ENCODE measurements around the gene ATXN2.
"Not testable (repeated sequence)": the region's sequence is repeated elsewhere in the genome, so short reads cannot be mapped to it uniquely, and the experiment has no call there.

The ATXN2 gene

DNA sequence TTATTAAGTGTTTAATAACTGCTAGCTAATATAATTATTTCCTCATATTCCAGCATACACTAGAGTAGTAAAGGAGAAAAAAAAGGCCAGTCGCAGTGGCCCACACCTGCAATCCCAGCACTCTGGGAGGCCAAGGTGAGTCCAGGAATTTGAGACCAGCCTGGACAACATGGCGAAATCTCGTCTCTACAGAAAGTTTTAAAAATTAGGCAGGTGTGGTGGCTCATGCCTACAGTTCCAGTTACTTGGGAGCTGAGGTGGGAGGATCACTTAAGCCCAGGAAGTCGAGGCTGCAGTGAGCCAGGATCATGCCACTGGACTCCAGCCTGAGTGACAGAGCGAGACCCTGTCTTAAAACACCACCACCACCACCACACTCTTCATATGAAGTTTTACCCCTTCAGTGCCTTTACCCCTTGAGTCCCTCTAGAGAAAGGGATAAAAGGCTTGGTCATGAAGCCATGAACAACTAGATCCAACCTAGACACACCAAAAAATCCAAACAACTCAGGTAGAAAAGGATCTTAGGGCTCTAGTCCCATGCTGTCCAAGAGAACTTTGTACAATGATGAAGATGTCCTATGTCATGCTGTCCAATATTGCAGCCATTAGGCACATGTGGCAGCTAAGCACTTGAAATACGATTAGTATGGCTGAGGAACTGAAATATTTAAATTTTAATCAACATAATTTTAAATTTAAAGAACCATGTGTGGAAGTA is 29.6 kb downstream of the ATXN2 start:
- DNase-seq, result no peak

DNA sequence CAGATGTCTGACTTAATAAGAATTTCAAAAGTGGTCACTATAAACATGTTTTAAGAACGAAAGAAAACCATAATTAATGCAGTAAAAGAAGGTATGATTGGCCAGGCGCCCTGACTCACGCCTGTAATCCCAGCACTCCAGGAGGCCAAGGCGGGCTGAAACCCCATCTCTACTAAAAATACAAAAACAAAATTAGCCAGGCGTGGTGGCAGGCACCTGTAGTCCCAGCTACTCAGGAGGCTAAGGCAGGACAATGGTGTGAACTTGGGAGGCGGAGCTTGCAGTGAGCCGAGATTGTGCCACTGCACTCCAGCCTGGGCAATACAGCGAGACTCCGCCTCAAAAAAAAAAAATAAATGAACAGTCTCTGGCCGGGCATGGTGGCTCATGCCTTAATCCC is 38.3 kb downstream of the ATXN2 start:
- not testable (repeated sequence) for DNase-seq

DNA sequence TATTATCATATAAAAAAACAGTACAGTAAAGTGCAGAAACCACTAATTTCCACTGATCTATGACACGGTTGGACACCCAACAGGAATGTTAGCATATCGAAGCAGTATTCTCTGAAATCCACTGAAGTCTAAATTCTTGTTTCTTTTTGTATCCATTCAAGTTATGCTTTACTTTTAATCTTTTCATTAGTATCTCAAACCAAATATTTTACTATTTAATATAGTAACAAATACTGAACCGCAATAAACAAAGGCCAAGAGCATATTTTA is 41.1 kb downstream of the ATXN2 start:
- no peak for DNase-seq

DNA sequence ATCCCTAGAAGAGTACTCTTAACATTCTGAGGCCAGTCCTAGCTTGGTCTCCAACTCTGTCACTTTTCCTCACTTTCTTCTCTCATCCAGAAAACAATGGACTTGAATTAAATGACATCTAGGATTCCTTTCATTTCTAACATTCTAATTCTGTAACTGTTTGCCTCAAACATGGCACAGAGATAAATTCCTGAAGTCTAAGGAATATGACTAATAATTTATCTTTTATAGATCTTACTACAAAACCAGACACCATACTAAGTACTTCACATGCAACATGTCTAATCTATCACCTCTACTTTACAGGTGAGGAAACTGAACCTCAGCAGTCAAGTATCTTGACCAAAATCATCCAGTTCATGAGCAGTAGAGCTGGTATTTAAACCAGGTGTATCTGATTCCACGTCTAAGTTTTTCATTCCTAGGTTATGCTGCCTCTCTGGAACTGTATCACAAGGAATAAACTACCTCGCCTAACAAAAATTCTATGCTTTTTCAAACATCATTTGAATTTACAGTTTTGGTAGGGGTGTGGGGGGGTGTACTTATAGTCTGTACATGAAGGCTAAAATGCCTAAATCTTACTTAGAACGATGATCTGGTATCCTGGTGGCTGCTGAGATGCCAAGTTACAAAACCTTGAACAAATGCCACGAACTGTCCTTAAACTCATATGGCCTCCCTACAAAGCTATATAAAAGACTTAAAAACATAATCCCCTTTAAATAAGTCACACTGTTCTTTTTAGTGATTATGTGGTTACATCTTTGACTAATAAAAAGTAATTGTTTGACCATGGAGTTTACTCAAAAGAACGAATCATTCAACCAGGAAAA is 41.6 kb downstream of the ATXN2 start:
- DNase-seq, result no peak

DNA sequence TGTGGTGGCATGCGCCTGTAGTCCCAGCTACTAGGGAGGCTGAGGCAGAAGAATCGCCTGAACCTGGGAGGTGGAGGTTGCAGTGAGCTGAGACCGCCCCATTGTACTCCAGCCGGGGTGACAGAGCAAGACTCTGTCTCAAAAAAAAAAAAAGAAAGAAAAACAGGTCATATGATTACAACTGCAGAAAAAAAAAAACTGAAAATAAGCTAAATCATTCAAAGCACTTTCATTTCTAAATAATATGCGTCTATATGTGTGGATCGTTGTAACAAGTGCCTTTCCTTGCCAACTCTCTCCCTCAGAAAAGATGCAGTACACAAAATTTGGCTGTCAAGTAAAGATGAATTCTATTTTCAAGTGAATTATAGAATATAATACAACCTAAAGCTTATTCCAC is 42.4 kb downstream of the ATXN2 start:
- no peak for DNase-seq

DNA sequence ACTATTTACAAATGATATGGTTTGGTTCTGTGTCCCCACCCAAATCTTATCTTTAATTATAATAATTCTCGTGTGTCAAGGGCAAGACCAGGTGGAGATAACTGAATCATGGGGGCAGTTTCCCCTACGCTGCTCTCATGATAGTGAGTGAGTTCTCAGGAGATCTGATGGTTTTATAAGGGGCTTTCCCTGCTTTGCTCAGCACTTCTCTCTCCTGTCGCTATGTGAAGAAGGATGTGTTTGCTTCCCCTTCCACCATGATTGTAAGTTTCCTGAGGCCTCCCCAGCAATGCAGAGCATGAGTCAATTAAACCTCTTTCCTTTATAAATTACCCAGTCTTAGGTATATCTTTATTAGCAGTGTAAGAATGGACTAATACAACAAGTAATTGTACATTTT is 43.8 kb downstream of the ATXN2 start:
- not testable (repeated sequence) for DNase-seq

DNA sequence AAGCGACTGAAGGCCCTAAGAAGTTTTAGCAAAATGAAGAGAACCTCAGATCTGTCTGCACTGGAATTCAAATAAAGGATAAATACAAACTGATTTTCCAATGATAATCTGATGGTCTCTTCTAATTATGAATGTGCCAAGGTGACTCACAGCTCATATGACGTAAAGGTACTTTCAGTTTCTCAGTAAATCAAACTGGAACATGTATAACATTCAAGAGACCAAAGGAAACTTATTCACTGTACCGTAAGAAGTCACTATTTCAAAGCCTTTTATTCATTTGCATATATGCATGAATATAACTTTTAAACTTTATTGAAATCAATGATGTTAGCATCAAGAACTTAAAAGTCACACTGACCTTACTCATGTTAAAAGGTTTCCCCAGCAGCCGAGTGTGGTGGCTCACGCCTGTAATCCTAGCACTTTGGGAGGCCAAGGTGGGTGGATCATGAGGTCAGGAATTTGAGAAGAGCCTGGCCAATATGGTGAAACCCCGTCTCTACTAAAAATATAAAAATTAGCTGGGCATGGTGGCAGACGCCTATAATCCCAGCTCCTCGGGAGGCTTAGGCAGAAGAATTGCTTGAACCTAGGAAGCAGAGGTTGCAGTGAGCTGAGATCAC is 52.2 kb downstream of the ATXN2 start:
- no peak for DNase-seq

DNA sequence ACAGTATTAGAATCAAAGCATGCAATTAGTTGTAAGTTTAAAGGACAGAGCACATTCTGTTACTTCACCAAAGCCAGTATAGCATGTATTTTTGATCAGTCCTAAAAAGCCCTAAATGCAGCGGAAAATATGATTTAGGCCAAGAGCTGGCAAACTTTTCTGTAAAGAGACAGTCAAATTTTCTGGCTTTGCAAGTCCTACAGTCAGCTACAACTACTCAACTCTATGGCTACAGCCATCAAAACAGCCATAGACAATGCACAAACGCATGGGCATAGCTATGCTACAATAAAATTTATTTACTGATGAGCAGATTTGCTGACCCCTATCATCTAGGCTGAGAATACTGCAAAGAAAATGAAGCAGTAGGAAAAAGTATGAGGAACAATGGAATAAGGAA is 52.9 kb downstream of the ATXN2 start:
- DNase-seq, result no peak

DNA sequence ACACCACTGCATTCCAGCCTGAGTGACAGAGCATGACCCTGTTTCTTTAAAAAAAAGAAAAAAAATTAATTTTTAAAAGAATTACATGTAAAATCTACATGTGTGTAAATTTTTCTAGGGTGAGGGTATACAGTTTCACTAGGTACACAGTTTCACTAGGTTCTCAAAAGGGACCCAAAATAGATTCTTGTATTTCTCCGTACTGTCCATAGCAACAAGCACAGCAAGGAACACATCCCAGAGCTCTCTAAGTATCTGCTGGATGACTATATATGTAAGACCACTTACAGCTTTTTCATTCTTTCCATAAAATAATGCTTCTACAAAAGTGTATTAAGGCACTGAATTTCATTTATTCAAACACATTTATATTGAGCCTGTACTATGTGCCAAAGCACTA is 55.1 kb downstream of the ATXN2 start:
- DNase-seq, result no peak

DNA sequence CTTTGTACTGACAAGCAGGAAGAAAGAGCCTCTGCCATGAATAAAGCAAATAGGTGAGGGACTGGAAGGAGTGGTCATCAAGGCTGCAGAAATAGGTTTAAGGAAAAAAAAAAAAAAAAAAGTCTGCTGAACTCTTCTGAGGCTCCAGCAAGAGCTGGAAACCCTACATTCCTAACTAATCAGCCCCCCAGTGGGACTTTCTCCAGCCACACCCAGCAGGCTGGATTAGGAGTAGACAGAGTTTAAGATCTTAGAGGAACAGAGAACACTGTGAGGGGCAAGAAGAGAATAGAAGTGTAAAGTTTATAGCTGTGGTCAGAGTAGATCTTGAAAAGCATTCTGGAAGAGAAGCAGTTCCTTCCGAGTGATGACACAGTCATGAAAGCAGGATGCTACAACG is 66.4 kb downstream of the ATXN2 start:
- DNase-seq, result no peak

DNA sequence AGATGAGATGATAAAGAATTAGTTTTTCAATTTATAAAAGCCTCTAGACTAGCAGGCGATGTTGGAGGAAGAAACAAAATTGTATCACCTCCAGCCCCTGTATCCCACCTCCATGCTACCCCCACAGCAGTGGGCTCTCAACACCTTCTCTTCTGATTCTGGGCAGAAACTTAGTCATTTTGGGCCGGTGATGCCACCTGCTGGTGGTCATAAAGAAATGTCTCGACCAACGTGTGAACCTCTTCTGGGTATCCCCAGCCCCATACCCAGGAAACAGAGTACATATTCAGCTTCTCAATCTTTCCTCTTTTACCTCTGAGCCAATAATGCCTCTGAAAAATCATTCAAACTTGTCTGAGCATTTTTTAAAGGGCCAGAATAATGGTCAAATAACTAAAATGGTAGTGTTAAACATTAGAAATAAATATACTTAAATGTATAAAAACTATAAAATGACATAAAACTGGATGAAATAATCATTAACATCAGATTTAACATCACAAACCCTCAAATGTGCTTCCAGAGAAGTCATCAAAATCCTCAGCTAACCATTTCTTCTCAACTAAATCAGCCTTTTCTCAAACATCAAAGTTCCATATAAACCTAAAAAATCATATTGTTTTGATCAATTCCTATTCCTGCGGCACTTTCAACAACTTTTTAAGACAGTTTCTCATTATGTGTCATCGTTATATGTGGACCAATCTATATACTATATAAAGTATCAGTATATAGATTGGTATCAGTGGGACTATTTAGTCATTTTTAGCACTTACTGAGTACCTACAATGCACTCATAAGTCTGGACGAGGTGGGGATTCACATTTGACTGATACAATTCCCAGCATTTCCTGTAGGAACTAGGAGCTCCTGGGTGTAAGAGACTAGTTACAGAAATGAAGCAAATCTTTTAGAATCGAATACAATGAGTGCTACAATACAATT is 69.4 kb downstream of the ATXN2 start:
- DNase-seq, result peak in 1 of 2 experiments; percentile 11

DNA sequence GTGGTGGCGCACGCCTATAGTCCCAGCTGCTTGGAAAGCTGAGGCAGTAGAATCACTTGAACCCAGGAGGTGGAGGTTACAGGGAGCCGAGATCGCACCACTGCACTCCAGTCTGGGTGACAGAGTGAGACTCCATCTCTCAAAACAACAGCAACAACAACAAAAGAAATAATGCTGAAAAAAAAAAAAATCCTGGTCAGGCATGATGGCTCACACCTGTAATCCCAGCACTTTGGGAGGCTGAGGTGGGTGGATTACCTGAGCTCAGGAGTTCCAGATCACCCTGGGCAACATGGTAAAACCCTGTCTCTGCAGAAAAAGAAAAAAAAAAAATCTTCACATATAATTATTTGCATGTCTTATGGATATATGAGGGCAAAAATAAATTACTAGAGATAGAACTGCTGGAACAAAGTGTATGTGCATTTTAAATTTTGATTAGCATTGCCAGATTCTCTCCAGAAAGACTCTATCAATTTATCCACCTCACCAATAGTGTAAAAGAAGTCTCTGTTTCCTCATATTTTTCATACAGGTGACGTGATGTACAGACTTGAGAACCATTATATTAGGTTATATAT is 75.4 kb downstream of the ATXN2 start:
- no peak for DNase-seq

DNA sequence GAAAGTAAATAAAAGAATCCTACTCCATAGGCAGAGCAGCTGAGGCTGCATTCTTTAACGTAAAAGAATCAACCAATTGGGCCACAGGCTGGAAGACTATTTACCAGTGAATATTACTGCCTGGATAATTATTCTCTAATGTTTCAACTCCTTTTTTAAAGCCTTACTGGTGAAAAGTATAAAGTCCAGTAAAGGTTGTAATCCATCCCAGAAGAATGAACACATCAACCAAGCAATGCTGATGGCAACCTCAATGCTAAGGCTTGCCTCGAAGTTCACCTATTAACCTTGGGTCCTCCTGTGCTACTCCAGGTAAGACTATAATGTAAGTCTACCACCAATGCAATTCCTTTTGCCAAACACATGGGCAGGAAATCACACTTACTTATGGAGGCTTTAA is 77.3 kb downstream of the ATXN2 start:
- no peak for DNase-seq

DNA sequence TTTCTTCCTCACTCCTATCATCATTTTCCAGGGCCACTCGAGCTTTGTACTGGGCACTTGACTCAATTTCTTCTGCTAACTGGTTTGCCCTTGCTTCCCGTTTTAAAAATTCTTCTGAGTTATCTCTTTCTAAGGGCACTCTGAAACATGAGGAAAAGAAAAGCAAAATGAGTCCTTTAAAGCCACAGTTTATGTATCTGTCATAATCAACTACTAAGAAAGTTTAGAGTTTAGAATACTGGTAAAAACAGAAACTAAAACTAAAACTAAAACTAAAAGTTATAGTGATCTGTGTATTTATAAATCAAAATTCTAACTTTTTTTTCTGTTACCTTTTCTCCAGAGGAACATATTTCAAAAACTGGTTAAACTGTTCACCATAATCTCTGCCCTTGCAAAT is 79.2 kb downstream of the ATXN2 start:
- no peak for DNase-seq

DNA sequence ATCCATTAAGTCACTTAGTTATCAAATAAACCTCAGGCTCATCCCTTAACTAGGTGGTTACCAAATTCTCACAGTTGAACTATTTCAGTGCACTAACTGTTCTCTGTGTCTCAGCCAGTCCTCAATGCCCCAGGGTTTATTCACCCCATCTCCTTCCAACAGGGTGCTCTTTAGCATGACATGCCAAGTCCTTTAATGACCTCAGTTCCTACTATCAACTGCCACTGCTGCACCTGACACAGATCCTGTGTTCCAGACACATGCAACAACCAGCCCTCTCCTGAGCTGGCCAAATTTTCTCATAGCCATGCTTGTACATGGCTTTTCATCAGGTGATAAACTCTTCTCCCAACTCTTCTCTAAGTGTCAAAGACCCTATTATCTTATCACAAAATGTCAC is 80.0 kb downstream of the ATXN2 start:
- DNase-seq, result no peak

DNA sequence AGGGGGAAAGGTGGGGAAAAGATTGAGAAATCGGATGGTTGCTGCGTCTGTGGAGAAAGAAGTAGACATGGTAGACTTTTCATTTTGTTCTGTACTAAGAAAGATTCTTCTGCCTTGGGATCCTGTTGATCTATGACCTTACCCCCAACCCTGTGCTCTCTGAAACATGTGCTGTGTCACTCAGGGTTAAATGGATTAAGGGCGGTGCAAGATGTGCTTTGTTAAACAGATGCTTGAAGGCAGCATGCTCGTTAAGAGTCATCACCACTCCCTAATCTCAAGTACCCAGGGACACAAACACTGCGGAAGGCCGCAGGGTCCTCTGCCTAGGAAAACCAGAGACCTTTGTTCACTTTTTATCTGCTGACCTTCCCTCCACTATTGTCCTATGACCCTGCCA is 91.4 kb downstream of the ATXN2 start:
- not testable (repeated sequence) for DNase-seq

DNA sequence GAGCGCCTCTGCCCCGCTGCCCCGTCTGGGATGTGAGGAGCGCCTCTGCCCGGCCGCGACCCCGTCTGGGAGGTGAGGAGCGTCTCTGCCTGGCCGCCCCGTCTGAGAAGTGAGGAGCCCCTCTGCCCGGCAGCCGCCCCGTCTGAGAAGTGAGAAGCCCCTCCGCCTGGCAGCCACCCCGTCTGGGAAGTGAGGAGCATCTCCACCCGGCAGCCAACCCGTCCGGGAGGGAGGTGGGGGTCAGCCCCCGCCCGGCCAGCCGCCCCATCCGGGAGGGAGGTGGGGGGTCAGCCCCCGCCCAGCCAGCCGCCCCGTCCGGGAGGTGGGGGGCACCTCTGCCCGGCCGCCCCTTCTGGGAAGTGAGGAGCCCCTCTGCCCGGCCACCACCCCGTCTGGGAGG is 91.9 kb downstream of the ATXN2 start:
- DNase-seq, result not testable (repeated sequence)

DNA sequence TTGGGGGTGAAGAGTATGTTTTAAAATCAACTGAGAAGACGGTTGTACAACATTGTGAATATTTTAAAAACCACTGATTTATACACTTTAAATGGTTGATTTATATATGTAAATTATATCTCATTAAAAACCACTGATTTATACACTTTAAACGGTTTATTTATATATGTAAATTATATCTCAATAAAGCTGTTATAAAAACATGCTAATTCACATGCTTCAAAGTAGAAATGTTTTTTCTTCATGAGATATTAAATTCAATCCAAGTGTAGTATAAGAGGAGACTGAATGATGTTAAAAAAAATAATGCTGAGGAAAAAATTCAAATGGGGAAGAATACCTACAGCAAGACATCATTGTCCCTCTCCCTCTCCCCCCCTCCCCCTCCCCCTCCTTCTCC is 92.9 kb downstream of the ATXN2 start:
- DNase-seq, result no peak

DNA sequence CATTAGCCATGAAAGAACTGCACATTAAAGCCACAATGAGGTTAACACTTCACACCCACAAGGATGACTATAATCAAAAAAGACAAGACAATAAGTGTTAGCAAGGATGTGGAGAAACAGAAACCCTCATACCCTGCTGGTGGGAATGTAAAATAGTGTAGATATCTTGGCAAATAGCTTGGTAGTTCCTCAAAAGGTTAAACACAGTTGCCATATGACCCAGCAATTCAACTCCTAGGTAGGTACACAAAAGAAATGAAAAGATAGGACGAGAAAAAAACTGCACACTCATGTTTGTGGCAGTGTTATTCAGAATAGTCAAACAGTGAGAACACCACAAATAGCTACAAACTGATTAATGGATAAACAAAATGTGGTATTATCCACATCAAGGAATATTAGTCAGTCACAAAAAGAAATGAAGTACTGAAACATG is 93.5 kb downstream of the ATXN2 start:
- no peak for DNase-seq

DNA sequence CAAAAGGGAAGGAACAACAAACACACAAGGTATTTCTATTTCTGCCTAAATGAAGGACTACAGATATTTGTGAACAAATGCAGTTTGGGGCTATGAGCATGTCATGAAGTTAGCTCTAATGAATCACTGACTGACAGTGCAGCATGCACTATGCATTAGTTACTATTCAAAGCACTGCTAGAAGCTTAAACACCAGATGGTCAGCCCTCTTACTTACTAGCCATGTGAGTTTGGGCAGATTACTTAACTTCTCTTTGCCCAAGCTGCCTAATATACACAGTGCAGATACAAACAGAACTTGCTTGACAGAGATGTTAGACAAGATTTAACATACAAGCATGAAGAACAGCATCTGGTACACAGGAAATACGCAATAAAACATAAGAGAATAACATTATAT is 96.0 kb downstream of the ATXN2 start:
- no peak for DNase-seq

DNA sequence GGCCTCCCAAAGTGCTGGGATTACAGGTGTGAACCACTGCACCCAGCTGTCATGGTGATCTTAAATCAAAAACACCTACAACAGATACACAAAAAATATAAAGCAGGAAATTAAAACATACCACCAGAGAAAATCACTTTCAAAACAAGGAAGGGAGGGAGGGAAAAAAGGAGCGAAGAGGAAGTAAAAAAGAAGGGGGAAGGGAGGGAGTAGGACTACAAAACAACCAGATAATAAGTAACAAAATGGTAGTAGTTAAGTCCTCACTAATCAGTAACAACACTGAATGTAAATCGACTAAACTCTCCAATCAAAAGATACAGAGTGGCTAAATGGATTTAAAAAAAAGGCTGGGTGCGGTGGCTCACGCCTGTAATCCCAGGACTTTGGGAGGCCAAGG is 104.4 kb downstream of the ATXN2 start:
- no peak for DNase-seq

DNA sequence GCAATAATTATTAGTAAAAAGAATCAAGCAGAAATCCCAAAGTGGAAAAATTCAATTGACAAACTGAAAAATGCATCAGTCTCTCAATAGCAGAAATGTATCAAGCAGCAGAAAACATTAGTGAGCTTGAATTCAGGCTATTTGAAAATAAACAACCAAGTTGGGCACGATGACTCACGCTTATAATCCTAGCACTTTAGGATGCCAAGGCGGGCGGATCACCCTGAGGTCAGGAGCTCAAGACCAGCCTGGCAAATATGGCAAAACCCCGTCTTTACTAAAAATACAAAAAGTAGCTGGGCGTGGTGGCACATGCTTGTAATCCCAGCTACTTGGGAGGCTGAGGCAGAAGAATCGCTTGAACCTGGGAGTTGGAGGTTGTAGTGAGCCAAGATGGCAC is 106.1 kb downstream of the ATXN2 start:
- DNase-seq, result not testable (repeated sequence)

DNA sequence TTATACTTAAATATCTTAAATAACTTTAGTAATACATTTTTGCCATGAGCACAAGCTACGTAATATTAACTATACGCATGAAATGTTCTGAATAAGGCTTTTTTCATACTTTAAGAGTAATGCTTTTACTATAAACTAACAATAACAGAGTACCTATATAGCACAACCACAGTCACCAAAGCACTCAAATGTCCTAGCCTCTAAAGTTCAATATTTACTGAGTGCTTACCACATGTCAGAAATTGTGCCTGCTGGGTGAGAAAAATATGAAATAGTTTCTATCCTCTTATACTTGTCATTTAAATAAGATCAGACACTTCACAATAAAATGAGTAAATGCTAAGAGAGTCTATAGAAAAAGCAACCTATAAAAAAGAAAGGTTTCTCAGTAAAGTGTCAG is 110.3 kb downstream of the ATXN2 start:
- DNase-seq, result no peak

All from NCI-H187 (cell line).